Colonic mucosa (tissue), 4 donors: ENCODE results near the gene SLC8A1. TPM values are rescaled to one million over a fixed set of nuclear protein-coding genes. Genes with fewer than 3 reads are reported as not detected.

Experiments used
- DNase-seq: peaks from one replicate; pipeline ENCODE4 v3.0.0-alpha.2; 2020
- H3K27ac ChIP-seq: fragments of 200-600 bp; one replicate; pipeline ENCODE4 v1.8.0; 2021
- H3K27me3 ChIP-seq: fragments of 200-600 bp; one replicate; pipeline ENCODE4 v1.8.0; 2021
- H3K36me3 ChIP-seq: fragments of 200-600 bp; one replicate; pipeline ENCODE4 v1.8.0; 2021
- H3K4me1 ChIP-seq: fragments of 200-600 bp; one replicate; pipeline ENCODE4 v1.8.0; 2021; ENCODE audit warnings: mild to moderate bottlenecking
- H3K4me3 ChIP-seq: fragments of 200-600 bp; one replicate; pipeline ENCODE4 v1.8.0; 2021
- H3K9ac ChIP-seq, 2 donors: one replicate each; pipeline ENCODE4 v1.7.0; 2013; ENCODE audit warnings: control low read depth in 2 of 2, low read depth in 2 of 2, low read length in 2 of 2
- H3K9me3 ChIP-seq: fragments of 200-600 bp; one replicate; pipeline ENCODE4 v1.8.0; 2021
- CTCF ChIP-seq: fragments of 200-600 bp; IDR thresholded peaks from one replicate; pipeline ENCODE4 v1.8.0; 2022; ENCODE audit warnings: antibody characterized with exemption, mild to moderate bottlenecking
- intact Hi-C: fragments of 100-400 bp; cut with DNase I; formaldehyde crosslinking; loops from one replicate; pipeline ENCODE4 v1.14.1; 2022
- total RNA-seq, 2 donors: library from RNA; stranded (reverse); fragmentation: NEBNext Ultra II Directional in 1 of 2; extraction: Animal tissue kit (Norgen Biotek cat#: 25700) in 1 of 2; gene quantifications; one replicate each; pipeline ENCODE4 v1.2.1, GENCODE V29; 2021
- donor health status: healthy.
- donor health status: DM: no; HTN: no; CAD: no.
- donor health status: DM: no; HTN: no; CAD: no.

SLC8A1 gene
- total RNA-seq, 2 donors from 2014 or later = 4.1 to 25.5 TPM

DNA sequence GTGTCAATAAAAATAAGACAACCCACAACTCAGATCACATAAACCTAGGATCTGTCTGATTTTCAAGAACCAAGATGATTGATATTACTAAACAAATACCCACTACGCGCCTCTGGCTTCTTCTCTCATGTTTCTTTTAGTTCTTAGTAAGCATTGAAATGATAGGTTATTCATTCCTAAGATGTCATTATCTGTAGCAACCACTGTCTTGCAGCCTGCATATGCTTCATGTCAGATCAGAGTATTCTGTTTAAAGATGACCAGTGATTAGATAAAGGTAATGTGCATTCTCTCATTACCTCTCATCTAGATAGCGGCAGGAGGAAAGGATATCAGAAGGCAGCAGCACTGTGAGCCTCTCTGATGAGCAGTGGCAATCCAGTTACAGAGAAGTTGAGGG is 112.9 kb downstream of the SLC8A1 start:
- Histone ChIP-seq H3K4me1 (no peaks in the 10 kb centered on the region), H3K4me3 (no peak overlapping the region), H3K27me3 (no peaks in the 10 kb centered on the region), H3K9me3 (no peaks in the 10 kb centered on the region), H3K36me3 (no peaks in the 10 kb centered on the region), H3K9ac (no peak overlapping the region), H3K27ac (no peak overlapping the region)
- TF ChIP-seq CTCF = no peak
- no peak for DNase-seq
- intact Hi-C loops = no loop called here

DNA sequence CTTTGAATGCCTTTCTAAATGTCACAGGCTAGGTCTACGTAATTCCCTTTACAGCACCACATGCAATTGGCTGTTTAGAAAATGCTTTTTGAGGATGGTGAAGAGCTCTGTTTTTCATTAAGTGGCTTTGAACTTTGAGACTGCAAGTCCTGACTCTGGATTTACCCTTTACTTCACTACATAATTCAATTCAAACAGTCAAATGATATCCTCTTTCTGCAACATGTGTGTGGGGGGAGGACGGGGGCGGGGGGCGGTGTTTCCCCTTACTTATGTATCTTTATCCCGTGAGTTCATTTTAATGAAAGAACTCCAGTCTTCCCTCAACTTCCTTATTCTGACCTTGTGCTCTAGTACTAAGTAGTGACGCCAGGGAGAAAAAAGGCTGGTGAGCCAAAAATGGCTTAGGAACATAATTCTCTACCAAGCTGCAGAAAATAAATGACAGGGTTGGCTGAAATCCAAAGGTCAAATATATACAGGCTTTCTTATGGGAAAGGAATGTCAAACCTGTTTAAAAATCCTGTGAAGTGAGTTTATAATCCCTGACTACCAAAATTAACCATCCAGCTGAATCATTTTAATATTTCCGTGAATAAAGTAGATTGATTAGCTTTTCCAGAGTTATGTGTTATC is 119.6 kb downstream of the SLC8A1 start:
- Histone ChIP-seq H3K9me3 (no peaks in the 10 kb centered on the region), H3K36me3 (no peaks in the 10 kb centered on the region), H3K27ac (no peak overlapping the region), H3K27me3 (no peaks in the 10 kb centered on the region), H3K4me3 (no peak overlapping the region), H3K9ac (no peak overlapping the region), H3K4me1 (no peaks in the 10 kb centered on the region)
- no peak for TF ChIP-seq CTCF
- DNase-seq = no peak
- intact Hi-C loops = no loop called here

GRCh38 chr2:40330096-40330495 is 121.8 kb downstream of the SLC8A1 start:
- Histone ChIP-seq H3K9ac (no peak overlapping the region), H3K4me3 (no peak overlapping the region), H3K36me3 (no peaks in the 10 kb centered on the region), H3K9me3 (no peaks in the 10 kb centered on the region), H3K4me1 (no peaks in the 10 kb centered on the region), H3K27me3 (no peaks in the 10 kb centered on the region), H3K27ac (no peak overlapping the region)
- no peak for TF ChIP-seq CTCF
- intact Hi-C loops = no loop called here
- no peak for DNase-seq

DNA sequence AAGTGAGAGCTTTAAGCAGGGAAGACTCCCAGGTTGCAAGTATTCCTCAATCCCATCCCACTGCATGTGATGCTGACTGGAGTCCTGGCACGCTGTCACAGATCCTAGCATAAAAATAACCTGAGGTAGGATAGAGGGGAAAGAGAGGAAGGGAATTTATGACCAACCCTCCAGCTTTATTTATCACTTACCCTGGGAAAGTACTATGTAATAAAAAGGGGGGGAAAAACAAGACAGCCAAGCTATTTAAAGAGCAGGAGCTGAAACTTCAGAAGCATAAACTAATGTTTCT is 122.2 kb downstream of the SLC8A1 start:
- Histone ChIP-seq H3K27ac (peak overlapping the region; percentile 15), H3K9ac (no peak overlapping the region), H3K27me3 (no peaks in the 10 kb centered on the region), H3K4me1 (no peaks in the 10 kb centered on the region), H3K36me3 (no peaks in the 10 kb centered on the region), H3K4me3 (no peak overlapping the region), H3K9me3 (no peaks in the 10 kb centered on the region)
- intact Hi-C loops = no loop called here
- no peak for DNase-seq
- TF ChIP-seq CTCF = no peak

DNA sequence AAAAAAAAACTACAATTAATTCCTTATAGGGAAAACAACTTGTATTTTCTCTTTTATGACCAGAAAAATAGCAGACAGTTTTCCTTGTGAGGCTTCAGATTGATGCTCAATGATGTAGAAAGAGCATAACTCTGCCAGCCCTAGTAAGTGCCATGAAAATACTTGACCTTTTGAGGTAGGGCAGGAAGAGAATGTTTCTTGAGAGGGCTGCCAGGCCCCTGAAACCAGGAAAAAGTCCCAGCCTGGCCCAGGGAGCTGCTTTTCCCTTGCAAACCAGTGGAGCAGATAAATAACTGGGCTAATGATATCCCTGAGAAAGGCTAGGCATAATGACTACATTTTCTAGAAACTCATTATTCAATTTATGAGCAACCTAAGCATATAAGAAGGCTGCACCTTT is 126.8 kb downstream of the SLC8A1 start:
- Histone ChIP-seq H3K27ac (no peak overlapping the region), H3K27me3 (no peaks in the 10 kb centered on the region), H3K9me3 (peaks cover 3% of the 10 kb centered on the region), H3K9ac (no peak overlapping the region), H3K4me3 (no peak overlapping the region), H3K36me3 (no peaks in the 10 kb centered on the region), H3K4me1 (no peaks in the 10 kb centered on the region)
- no peak for TF ChIP-seq CTCF
- intact Hi-C loops = no loop called here
- DNase-seq = no peak
